A549 (cell line): ENCODE data around the gene PTPRN2.

Experiments used
- MAZ ChIP-seq: fragments of 150-350 bp; IDR thresholded peaks from 2 replicates; pipeline ENCODE4 v1.6.1; 2014; ENCODE audit warnings: antibody characterized with exemption, low read depth, low read length, borderline replicate concordance
- TF ChIP-seq, protein P1 (sequence below): fragments of >200 bp; sonication (Bioruptor Twin); formaldehyde crosslinking; IDR thresholded peaks from 3 replicates; pipeline ENCODE4 v1.5.1; 2016

DNA sequence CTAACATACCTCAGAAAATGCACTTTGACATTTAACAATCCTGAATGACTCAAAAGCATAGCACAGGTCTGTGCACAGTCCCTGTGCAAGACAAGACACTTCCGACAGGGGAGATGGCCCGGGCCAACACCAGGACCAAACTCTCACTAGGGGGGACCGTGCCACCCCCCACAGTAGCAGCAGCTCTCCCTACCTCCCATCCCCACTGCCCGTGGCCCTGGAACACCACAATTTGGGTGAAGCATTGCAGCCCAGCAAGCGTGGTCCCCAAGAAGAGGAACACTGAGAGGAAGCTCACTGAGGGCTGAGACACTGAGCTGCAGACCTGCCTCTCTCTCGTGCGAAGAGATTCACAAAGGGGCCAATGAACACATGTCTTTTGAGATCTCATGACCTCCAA, 26.0 kb downstream of the PTPRN2 start:
- no peak for TF ChIP-seq MAZ
- TF ChIP-seq, protein P1, sequence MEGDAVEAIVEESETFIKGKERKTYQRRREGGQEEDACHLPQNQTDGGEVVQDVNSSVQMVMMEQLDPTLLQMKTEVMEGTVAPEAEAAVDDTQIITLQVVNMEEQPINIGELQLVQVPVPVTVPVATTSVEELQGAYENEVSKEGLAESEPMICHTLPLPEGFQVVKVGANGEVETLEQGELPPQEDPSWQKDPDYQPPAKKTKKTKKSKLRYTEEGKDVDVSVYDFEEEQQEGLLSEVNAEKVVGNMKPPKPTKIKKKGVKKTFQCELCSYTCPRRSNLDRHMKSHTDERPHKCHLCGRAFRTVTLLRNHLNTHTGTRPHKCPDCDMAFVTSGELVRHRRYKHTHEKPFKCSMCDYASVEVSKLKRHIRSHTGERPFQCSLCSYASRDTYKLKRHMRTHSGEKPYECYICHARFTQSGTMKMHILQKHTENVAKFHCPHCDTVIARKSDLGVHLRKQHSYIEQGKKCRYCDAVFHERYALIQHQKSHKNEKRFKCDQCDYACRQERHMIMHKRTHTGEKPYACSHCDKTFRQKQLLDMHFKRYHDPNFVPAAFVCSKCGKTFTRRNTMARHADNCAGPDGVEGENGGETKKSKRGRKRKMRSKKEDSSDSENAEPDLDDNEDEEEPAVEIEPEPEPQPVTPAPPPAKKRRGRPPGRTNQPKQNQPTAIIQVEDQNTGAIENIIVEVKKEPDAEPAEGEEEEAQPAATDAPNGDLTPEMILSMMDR = no peak
